Left hindlimb (tissue), 1 donor: ENCODE data around the gene PAM.
"Not testable (repeated sequence)": the region's sequence is repeated elsewhere in the genome, so short reads cannot be mapped to it uniquely, and the experiment has no call there.

Experiments used
- DNase-seq: peaks from one replicate; pipeline ENCODE4 v3.0.0-alpha.2; 2018

The PAM gene

DNA sequence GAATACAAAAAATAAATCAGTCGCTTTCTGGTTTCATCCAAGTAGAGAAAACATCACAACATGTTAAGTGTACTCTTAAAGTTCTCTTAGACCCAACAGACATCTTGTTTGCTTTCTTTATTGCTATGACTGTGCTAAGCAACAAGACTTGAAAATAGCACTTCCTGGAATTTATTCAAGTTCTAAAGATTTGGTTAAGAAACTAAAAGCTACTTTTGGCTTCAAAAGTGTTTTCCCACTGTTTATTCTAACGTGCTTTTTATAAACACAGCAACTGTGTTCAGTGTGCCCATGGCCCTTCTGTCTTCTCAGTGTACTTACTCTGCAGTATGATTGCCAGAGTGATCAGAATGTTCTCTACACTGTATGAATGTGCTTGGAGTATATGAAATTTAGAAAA, 255.1 kb downstream of the PAM start:
- no peak for DNase-seq

DNA sequence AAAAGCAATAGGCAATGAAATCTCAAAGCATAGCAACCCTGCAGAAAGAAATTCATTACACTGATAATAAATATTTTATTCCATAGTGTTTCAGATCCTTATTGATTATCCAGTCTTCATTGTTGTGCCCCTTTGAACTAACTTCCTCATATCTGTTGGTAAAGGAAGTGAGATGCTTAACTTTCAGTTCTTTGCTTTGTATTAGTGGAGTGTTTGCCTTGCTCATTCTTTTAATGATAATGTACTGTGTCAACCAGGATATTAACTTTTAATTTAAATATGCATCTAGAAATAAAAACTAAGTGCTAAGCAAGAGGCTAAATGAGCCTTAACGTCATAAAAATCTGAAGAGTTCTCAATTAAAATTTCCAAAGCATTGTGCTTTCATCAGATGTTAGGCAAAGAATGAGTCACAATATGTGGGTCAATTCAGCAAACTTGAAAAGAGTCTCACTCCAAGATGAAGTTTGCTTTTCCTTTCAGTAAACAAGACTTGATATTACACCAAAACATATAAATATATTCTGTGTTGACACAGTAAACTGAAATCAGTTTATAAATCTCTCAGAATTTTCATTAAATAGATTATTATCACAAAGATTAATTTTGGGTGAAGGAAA, 258.9 kb downstream of the PAM start:
- DNase-seq, result no peak

DNA sequence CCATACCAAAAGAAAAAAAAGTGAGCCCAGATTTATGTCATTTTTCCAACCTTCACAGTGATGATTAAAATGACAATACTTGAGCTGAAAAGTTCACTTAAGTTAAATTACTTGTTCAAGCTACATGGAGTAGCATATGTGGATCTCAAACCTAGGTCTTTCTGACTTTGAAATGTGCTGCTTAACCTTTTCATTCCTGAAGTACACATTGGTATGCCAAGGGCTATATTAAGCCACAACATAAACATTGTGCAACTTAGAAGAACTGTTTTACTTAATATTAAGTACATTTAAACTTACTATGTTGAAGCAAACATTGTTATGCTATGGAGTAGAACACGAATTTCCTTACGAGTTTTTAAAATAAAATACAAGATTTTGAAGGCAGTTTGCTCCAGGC, 259.9 kb downstream of the PAM start:
- DNase-seq, result no peak

DNA sequence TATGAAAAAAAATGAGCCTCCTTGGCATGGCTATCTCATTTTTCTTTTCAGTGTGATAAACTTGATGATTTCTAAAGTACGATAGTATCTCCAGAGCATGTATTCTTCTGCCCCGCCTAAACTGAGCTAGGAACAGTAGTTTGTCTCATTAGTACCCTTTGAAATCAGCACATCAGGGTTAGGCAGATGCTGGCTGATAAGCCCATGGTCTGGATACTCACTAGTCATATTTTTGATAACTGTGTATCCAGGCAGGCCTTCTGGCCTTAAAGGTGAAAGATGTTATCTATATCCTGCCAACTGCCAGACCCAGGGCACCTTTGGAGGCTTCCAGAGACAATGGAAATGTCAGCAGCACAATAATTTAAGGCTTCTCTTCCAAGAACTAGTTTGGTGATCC, 261.1 kb downstream of the PAM start:
- no peak for DNase-seq

DNA sequence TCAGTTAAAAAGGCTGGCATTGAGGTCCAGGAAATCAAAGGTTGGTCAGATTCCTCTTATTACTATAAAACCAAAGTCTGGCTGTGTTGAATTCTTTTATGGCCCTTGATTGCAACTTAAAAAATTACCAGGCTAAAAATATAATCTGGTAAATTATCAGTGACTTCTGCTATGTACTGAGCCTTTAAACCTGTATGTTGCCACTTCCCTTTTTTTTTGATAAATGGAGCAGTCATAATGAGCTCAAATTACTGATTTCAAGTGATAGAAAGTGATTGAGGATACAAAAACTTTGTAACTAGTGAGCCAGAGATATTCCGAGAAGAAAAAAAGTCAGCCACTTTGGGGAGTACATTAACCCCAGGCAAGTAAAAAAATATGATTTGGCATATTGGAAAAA, 264.7 kb downstream of the PAM start:
- no peak for DNase-seq

DNA sequence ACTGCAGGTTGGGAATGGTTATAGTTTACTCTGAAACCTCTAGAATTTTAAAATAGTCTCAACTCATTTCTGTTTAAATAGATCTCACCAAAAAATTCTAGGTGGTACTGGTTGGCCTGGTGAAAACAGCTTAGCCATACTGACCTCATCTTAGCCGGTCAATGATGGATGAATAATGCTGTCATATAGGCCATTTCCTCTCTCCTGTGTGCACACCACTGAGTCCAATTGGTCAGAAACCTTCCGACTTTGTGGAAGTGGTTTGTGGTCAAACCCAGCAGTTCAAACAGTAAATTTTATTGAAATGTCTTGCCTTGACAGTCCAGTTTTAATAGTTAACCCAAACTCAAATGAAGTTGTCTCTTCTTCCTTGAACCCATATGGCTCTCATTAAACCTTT, 266.2 kb downstream of the PAM start:
- no peak for DNase-seq

DNA sequence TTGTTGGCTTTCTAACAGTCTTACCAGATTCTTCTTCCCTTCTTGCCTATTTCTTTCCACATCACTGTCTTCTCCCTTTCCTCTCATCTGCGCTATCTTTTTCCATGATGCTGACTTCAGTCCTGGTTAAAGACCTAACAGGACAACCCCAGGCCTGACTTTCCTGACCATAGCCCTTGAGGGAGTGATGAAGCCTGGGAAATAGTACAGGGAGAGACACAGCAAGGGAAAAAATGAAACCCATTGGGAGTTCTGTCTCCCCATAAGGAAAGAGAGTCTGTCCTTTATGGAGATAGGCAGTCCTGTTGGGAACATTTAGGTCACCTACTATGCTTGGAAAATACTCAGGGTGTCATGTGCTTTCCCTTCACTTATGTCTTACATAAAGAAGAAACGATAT, 272.2 kb downstream of the PAM start:
- DNase-seq, result no peak

DNA sequence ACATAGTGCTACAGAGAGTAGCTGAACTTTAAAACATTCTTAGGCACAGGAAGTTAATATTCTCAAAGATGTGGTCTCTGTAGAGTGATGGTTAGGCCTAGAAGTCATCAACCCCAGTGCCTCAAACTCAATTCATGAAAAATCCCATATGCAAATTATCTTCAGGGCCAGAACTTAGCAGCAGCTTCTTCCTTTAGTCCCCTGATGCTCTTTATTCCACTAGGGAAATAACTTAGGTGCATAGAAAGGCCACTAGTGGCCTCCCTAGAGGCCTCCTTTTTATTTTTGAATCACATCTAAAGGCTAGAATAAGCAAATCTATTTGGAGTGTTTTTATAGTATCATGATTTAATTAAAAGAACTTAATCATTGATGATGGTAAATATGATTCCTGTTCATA, 276.5 kb downstream of the PAM start:
- DNase-seq, result no peak

DNA sequence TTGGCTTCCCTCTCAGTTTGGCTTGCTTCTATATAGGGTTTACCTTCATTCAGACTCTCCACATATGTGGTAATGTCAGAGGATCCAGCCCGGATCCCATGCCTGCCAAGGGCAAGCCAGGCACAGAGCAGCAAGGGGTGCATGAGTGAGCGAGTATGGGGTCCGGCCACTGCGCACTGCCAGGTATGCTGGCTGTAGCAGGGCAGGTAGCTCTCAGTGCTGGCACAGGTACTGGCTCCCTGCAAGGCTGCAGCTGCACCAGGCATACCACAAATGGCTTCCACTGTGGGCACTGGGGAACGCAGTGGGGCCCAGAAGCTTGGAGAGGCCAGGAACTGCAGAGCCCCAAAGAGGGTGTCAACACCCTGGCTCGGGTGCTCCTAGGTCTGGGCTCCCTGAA, 278.6 kb downstream of the PAM start:
- DNase-seq, result no peak

DNA sequence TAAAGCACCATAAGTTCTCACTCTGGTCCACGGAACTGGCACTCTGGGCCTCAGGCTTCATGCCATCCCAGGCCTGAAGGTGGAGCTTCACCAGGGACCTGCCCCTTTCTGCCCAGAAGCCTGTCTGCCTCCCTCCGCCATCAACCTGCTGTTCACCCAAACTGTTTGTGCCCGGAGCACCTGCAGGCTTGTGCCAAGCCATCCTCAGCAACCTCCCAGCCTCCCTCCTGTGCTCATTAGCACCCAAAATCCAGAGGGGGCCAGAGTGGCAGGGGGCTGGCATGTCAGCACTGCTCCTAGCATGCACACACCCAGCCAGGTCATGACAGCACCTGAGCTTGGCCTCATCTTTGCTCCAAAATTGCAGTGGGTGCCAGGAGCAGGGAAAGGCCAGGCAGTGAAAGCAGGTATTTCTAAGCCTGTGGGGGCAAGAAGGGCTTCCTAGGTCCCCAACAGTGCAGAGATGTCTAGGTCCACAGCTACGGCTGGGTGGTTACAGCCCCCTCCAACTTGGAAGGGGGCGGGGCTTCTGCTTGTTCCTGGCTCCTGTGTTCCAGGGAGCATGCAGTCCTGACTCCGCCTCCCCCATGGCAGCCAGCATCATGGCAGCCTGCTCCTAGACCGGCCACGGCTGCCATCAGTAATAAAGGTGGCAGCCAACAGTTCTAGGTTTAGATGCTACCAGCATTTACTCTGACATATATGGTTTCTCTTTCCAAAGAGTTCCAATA, 279.7 kb downstream of the PAM start:
- DNase-seq, result no peak

DNA sequence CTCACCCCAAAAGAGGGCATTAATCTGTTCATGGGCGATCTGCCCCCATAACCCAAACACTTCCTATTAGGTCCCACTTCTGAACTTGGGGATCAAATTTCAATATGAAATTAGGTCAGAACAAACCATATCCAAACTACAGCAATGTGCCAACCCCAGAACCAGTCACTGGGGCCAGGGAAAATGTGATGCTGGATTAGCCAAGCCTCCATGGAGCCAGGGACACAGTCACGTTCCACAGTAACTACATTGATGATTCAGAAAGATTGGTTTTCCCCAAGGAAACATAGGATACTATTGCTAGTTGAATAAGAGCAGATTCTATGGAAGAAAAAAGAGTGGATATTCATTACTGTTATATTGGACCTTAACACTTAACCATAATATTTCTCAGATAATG, 280.6 kb downstream of the PAM start:
- no peak for DNase-seq

DNA sequence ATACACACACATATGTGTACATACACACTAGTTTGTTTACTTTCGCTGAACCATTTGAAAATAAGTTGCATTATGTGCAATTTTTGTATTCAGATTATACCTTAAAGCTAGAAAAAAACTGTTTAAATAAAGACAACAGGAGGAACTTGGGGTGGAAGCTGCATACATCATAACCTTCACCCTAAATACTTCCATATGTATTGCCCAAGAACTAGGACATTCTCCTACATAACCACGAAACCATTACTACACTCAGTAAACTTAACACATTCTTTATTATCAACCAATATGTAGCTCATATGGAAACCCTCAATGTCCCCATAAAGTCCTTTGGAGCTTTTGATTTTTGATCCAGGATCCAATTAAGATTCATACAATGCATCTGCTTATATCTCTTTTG, 281.5 kb downstream of the PAM start:
- DNase-seq, result no peak

DNA sequence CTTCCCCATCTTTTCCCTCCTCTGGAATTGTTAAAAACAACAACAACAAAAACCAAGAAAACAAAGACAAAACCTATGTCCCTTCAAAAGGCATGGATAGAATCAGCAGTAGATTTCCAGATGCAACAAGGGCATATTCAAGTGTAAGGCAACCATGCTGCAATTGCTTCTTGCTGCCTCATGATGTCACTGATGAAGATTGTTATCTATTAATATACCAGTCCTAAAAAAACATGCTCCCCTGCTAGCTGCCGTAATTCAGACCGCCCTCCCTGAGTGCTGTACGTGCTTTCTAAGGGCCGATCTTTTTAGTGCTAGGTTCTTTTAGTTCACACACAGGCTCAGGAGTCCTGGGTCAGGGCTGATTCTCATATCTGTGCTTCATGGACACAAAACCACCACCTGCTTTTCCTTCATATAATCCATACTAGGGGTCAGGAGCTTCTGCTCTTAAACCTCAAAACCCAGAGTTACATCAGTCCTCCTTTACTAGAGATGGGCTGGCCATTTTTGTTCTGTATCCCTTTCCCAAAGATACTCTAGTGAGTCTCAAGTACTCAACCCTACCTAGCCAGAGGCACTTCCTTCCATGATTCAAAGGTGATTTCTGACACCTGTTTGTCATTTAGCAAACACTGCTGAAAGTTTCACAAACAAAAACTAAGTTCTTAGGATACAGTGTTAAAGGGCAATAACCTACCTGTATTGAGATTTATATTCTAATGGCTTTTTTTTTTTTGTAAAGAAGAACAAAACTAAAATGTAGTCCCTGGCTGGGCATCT, 282.8 kb downstream of the PAM start:
- DNase-seq, result no peak

DNA sequence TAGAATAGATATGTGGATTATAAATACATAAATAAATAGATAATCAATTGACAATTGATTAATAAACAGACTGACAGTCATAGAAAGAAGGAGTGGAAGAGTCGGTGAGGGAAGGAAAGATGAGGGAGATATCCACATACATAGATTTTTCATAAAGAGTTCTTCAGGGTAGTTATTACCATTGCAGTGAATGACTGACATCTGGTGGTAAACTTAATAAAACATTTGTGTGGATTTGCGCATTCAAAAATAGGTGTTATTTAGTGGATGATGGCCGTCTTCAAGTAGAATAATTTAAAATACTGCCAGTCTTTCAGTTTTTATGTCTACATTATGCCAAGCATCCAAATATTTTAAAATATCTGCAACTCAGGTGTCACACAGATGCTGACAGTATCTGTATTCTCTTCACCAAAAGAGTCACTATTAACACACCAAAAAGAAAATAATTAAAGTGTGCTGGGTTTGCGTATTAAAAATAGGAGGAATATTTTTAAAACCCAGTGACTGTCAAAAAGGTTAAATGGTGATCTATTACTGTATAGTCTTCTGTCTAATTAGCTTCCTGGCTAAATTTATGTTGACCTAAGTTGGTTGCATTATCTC, 286.1 kb downstream of the PAM start:
- DNase-seq, result no peak

DNA sequence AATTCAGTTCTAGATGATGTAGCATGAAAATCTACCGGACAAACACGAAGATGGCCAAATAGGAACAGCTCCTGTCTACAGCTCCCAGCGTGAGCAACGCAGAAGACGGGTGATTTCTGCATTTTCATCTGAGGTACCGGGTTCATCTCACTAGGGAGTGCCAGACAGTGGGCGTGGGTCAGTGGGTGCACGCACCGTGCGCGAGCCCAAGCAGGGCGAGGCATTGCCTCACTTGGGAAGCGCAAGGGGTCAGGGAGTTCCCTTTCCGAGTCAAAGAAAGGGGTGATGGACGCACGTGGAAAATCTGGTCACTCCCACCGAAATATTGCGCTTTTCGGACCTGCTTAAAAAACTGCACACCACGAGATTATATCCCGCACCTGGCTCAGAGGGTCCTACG, 291.6 kb downstream of the PAM start:
- not testable (repeated sequence) for DNase-seq

DNA sequence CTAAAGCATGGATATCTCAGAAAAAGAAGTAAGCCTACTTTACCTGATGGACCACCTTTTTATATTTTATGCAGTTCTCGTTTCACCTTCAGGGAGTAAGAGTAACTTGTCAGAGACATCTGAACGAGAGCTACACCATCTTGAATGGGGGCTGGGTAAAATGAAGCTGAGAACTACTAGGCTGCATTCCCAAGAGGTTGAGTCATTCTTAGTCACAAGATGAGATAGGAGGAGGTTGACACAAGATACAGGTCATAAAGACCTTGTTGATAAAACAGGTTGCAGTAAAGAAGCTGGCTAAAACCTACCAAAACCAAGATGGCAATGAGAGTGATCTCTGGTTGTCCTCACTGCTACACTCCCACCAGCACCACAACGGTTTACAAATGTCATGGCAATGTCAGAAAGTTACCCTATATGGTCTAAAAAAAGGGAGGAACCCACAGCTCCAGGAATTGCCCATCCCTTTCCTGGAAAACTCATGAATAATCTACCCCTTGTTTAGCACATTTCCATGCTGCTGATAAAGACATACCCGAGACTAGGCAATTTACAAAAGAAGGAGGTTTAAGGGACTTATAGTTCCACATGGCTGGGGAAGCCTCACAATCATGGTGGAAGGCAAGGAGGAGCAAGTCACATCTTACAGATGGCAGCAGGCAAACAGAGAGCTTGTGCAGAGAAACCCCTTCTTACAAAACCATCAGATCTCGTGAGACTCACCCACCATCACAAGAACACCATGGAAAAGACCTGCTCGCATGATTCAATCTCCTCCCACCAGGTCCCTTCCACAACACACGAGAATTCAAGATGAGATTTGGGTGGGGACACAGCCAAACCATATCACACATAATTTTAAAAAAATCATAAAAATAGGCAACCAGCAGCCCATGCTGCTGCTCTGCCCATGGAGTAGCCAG, 302.4 kb downstream of the PAM start:
- no peak for DNase-seq

DNA sequence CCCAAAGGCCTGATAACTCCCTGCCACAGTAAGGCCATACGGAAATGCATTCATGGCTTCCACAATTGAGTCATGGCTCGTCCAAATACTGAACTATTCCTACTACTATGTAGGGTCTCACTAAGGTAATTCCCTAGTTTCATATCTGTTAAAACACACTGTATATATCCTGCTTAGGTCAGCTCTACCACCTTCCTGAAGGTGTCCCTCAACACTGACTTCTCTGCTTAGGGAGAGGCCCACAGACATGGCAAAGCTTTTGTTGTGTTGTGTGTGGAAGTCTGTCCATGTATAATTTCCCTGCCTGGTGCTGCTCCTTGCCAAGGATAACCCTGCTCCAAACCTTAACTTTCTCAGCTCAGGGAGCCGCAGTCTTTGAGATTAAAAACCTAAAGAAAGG, 304.4 kb downstream of the PAM start:
- no peak for DNase-seq

DNA sequence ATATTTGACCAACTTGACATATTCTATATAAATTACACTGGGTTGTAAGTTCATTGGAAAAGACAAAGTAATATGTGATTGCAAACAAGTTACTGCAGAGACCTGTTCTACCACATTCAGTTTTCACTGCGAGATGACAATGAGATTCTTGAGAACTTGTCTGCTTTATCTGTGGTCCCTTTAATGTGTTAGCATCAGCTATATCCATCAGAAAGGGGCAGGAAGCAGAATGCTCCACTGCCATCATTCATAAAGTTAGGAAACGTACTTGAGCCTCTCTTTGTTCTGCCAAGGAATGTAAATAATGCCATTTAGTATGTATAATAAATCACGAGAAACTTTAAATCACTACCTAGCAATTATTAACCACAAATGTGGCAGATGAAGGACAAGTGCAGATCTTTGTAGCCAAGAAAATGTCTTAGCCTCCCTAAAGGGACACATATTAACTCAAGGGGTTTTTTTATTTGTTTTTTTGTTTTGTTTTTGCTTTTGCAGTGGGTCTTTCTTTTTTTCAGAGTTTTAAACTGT, 305.4 kb downstream of the PAM start:
- no peak for DNase-seq

DNA sequence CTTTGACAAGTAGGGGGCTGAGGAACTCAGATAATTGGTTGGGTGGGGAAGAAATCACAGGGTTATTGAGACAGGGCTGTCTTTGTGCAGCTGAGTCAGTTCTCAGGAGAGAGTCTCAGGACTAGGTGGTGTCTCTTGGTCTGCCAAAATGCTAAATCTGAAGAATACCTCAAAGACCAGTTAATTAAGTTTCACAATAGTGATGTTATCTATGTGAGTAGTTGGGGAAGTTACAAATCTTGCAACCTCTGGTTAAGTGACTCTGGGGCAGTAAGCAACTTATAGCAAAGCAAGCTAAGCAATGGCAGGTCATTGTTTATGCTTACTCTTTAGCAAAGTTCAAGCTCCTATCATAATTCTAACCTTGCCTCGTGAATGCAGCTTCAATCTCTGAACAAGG, 311.2 kb downstream of the PAM start:
- no peak for DNase-seq

DNA sequence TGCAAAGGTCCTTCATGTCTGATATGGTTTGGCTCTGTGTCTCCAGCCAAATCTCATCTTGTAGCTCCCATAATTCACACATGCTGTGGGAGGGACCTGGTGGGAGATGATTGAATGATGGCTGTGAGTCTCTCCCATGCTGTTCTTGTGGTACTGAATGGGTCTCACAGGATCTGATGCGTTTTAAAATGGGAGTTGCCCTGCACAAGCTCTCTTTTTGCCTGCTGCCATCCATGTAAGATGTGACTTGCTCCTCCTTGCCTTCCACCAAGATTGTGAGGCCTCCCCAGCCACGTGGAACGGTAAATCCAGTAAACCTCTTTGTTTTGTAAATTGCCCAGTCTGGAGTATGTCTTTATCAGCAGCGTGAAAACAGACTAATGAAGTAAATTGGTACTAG, 318.4 kb downstream of the PAM start:
- DNase-seq, result not testable (repeated sequence)

DNA sequence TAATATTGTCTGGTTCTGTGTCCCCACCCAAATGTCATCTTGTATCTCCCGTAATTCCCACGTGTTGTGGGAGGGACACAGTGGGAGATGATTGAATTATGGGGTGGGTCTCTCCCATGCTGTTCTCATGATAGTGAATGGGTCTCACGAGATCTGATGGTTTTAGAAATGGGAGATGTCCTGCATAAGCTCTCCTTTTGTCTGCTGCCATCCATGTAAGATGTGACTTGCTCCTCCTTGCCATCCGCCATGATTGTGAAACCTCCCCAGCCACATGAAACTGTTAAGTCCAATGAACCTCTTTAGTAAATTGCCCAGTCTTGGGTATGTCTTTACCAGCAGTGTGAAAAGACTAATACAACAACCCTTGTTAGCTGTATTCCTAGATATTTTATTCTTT, 320.3 kb downstream of the PAM start:
- no peak for DNase-seq
